ENCODE measurements around the gene HDAC4. TPM values are rescaled to one million over a fixed set of nuclear protein-coding genes. Genes with fewer than 3 reads are reported as not detected.

The HDAC4 gene
- total and polyA plus RNA-seq, 2 experiments from 2014 or later, result 8.1 to 41.8 TPM

GRCh38 chr2:239393388-239393940 lies 7.4 kb downstream of the HDAC4 start (continued):
- TF ChIP-seq, protein P1, sequence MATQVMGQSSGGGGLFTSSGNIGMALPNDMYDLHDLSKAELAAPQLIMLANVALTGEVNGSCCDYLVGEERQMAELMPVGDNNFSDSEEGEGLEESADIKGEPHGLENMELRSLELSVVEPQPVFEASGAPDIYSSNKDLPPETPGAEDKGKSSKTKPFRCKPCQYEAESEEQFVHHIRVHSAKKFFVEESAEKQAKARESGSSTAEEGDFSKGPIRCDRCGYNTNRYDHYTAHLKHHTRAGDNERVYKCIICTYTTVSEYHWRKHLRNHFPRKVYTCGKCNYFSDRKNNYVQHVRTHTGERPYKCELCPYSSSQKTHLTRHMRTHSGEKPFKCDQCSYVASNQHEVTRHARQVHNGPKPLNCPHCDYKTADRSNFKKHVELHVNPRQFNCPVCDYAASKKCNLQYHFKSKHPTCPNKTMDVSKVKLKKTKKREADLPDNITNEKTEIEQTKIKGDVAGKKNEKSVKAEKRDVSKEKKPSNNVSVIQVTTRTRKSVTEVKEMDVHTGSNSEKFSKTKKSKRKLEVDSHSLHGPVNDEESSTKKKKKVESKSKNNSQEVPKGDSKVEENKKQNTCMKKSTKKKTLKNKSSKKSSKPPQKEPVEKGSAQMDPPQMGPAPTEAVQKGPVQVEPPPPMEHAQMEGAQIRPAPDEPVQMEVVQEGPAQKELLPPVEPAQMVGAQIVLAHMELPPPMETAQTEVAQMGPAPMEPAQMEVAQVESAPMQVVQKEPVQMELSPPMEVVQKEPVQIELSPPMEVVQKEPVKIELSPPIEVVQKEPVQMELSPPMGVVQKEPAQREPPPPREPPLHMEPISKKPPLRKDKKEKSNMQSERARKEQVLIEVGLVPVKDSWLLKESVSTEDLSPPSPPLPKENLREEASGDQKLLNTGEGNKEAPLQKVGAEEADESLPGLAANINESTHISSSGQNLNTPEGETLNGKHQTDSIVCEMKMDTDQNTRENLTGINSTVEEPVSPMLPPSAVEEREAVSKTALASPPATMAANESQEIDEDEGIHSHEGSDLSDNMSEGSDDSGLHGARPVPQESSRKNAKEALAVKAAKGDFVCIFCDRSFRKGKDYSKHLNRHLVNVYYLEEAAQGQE (IDR thresholded peaks at IDR 0.05; ENCODE audit: unreplicated experiment), result no peak
- TF ChIP-seq ETS1 (IDR thresholded peaks at IDR 0.05), result no peak
- no peak for TF ChIP-seq EZH2phosphoT487 (IDR thresholded peaks at IDR 0.05; ENCODE audit: unreplicated experiment)
- TF ChIP-seq ZNF331 (CRISPR knock-in tag; IDR thresholded peaks at IDR 0.05; ENCODE audit: low read depth), result no peak
- TF ChIP-seq NANOG (IDR thresholded peaks at IDR 0.05; ENCODE audit: borderline replicate concordance), result no peak
- TF ChIP-seq ZNF114 (CRISPR knock-in tag; IDR thresholded peaks at IDR 0.05), result no peak
- no peak for TF ChIP-seq STAT1 (IDR thresholded peaks at IDR 0.05; ENCODE audit: unreplicated experiment)
- TF ChIP-seq, protein P2, sequence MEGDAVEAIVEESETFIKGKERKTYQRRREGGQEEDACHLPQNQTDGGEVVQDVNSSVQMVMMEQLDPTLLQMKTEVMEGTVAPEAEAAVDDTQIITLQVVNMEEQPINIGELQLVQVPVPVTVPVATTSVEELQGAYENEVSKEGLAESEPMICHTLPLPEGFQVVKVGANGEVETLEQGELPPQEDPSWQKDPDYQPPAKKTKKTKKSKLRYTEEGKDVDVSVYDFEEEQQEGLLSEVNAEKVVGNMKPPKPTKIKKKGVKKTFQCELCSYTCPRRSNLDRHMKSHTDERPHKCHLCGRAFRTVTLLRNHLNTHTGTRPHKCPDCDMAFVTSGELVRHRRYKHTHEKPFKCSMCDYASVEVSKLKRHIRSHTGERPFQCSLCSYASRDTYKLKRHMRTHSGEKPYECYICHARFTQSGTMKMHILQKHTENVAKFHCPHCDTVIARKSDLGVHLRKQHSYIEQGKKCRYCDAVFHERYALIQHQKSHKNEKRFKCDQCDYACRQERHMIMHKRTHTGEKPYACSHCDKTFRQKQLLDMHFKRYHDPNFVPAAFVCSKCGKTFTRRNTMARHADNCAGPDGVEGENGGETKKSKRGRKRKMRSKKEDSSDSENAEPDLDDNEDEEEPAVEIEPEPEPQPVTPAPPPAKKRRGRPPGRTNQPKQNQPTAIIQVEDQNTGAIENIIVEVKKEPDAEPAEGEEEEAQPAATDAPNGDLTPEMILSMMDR (conservative IDR thresholded peaks at IDR 0.05; ENCODE audit: low read depth in 2 of 2), result no peak
- TF ChIP-seq POLR2AphosphoS5 (IDR thresholded peaks at IDR 0.05; ENCODE audit: low read depth), result no peak
- no peak for TF ChIP-seq CREB1 (CRISPR knock-in tag; IDR thresholded peaks at IDR 0.05; ENCODE audit: low read depth)

GRCh38 chr2:239392688-239393387 lies 8.0 kb downstream of the HDAC4 start:
- H3K27me3 ChIP-seq (ENCODE audit: insufficient read depth), result no peaks in the 10 kb centered on the region
- H3K4me3 Mint-ChIP-seq, result no peak overlapping the region
- no peaks in the 10 kb centered on the region for H3K4me1 ChIP-seq (ENCODE audit: insufficient read depth)
- no peak overlapping the region for H3K4me3 ChIP-seq
- H3K27ac ChIP-seq (ENCODE audit: low read depth), result no peak overlapping the region
- H3K27me3 Mint-ChIP-seq (ENCODE audit: insufficient read depth, low read depth, poor library complexity), result peaks cover 4% of the 10 kb centered on the region
- H4K20me1 ChIP-seq (replicated peaks; ENCODE audit: insufficient read depth), result peaks cover 40% of the 10 kb centered on the region
- H3K9me3 Mint-ChIP-seq, result no peaks in the 10 kb centered on the region
- H3K36me3 Mint-ChIP-seq (ENCODE audit: low read depth), result peaks cover 12% of the 10 kb centered on the region
- H3K79me2 ChIP-seq (replicated peaks; ENCODE audit: insufficient read depth), result peaks cover 97% of the 10 kb centered on the region
- H3K4me1 Mint-ChIP-seq, result peaks cover 30% of the 10 kb centered on the region
- no peak overlapping the region for H2AFZ ChIP-seq
- DNase-seq (ENCODE audit: low spot score), result no peak
- H3F3A ChIP-seq (replicated peaks; ENCODE audit: low read depth), result no peaks in the 10 kb centered on the region
- H3K9me2 ChIP-seq (ENCODE audit: insufficient read depth), result no peaks in the 10 kb centered on the region
- peak; percentile 13; the same call in 1 of the 3 replicates for ATAC-seq
- no peak overlapping the region for H3K27ac Mint-ChIP-seq
- no peaks in the 10 kb centered on the region for H3K36me3 ChIP-seq (ENCODE audit: insufficient read depth)
- H3K4me2 ChIP-seq, result no peak overlapping the region
- no peak for TF ChIP-seq JUNB (IDR thresholded peaks at IDR 0.05; ENCODE audit: unreplicated experiment)
- TF ChIP-seq POLR2AphosphoS5 (IDR thresholded peaks at IDR 0.05; ENCODE audit: low read depth), result no peak
- TF ChIP-seq EZH2phosphoT487 (IDR thresholded peaks at IDR 0.05; ENCODE audit: unreplicated experiment), result no peak
- no peak for TF ChIP-seq ETS1 (IDR thresholded peaks at IDR 0.05)
- no peak for TF ChIP-seq ZNF114 (CRISPR knock-in tag; IDR thresholded peaks at IDR 0.05)
- TF ChIP-seq EZH2 (IDR thresholded peaks at IDR 0.05; ENCODE audit: low read depth, unreplicated experiment), result no peak
- TF ChIP-seq, protein P2 (conservative IDR thresholded peaks at IDR 0.05; ENCODE audit: low read depth in 2 of 2), result no peak
- no peak for TF ChIP-seq STAT1 (IDR thresholded peaks at IDR 0.05; ENCODE audit: unreplicated experiment)

All from GM23338 (cell line).